HL-60 (cell line): ENCODE data around the gene KCND2.

ENCODE experiments used
- DNase-seq, 2 experiments: peaks; one replicate each; pipeline ENCODE4 v3.0.0-alpha.2; 2010 to 2020; ENCODE audit warnings: low read depth in 1 of 2, low spot score in 1 of 2
- H3K27ac ChIP-seq: fragments of 250-450 bp; sonication (Bioruptor Pico); replicated peaks from 2 replicates; pipeline ENCODE4 v1.5.1; 2020; ENCODE audit warnings: mild to moderate bottlenecking, moderate library complexity
- H3K27me3 ChIP-seq: fragments of 250-450 bp; sonication (Bioruptor Pico); 2 replicates; pipeline ENCODE4 v1.5.1; 2021; ENCODE audit warnings: mild to moderate bottlenecking, moderate library complexity; ENCODE audit not compliant: insufficient read depth, poor library complexity, severe bottlenecking
- H3K4me3 ChIP-seq: replicated peaks from 2 replicates; pipeline ENCODE4 v1.5.1; 2011; ENCODE audit warnings: mild to moderate bottlenecking, control low read depth, low read length; ENCODE audit not compliant: insufficient read depth
- GABPA ChIP-seq: IDR thresholded peaks from 2 replicates; pipeline ENCODE4 v1.6.1; 2012; ENCODE audit warnings: low read depth
- POLR2AphosphoS5 ChIP-seq: IDR thresholded peaks from 2 replicates; pipeline ENCODE4 v1.6.1; 2012; ENCODE audit warnings: low read depth
- SPI1 ChIP-seq: IDR thresholded peaks from 2 replicates; pipeline ENCODE4 v1.6.1; 2012; ENCODE audit warnings: low read depth, mild to moderate bottlenecking, borderline replicate concordance
- TF ChIP-seq, protein P1 (sequence below): IDR thresholded peaks from one replicate; pipeline ENCODE4 v1.5.1; 2011; ENCODE audit warnings: low read length, control low read depth, inconsistent platforms; ENCODE audit not compliant: insufficient read depth
- TF ChIP-seq, protein P2 (sequence below): IDR thresholded peaks from 2 replicates; pipeline ENCODE4 v1.6.1; 2012; ENCODE audit warnings: low read depth; ENCODE audit not compliant: insufficient replicate concordance

Gene KCND2

GRCh38 chr7:120370954-120371353 is 98.0 kb downstream of the KCND2 start:
- no peaks in the 10 kb centered on the region for H3K27me3 ChIP-seq
- TF ChIP-seq GABPA (no peak), SPI1 (peak; percentile 62), POLR2AphosphoS5 (no peak)
- TF ChIP-seq, protein P1, sequence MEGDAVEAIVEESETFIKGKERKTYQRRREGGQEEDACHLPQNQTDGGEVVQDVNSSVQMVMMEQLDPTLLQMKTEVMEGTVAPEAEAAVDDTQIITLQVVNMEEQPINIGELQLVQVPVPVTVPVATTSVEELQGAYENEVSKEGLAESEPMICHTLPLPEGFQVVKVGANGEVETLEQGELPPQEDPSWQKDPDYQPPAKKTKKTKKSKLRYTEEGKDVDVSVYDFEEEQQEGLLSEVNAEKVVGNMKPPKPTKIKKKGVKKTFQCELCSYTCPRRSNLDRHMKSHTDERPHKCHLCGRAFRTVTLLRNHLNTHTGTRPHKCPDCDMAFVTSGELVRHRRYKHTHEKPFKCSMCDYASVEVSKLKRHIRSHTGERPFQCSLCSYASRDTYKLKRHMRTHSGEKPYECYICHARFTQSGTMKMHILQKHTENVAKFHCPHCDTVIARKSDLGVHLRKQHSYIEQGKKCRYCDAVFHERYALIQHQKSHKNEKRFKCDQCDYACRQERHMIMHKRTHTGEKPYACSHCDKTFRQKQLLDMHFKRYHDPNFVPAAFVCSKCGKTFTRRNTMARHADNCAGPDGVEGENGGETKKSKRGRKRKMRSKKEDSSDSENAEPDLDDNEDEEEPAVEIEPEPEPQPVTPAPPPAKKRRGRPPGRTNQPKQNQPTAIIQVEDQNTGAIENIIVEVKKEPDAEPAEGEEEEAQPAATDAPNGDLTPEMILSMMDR, result no peak
- TF ChIP-seq, protein P2, sequence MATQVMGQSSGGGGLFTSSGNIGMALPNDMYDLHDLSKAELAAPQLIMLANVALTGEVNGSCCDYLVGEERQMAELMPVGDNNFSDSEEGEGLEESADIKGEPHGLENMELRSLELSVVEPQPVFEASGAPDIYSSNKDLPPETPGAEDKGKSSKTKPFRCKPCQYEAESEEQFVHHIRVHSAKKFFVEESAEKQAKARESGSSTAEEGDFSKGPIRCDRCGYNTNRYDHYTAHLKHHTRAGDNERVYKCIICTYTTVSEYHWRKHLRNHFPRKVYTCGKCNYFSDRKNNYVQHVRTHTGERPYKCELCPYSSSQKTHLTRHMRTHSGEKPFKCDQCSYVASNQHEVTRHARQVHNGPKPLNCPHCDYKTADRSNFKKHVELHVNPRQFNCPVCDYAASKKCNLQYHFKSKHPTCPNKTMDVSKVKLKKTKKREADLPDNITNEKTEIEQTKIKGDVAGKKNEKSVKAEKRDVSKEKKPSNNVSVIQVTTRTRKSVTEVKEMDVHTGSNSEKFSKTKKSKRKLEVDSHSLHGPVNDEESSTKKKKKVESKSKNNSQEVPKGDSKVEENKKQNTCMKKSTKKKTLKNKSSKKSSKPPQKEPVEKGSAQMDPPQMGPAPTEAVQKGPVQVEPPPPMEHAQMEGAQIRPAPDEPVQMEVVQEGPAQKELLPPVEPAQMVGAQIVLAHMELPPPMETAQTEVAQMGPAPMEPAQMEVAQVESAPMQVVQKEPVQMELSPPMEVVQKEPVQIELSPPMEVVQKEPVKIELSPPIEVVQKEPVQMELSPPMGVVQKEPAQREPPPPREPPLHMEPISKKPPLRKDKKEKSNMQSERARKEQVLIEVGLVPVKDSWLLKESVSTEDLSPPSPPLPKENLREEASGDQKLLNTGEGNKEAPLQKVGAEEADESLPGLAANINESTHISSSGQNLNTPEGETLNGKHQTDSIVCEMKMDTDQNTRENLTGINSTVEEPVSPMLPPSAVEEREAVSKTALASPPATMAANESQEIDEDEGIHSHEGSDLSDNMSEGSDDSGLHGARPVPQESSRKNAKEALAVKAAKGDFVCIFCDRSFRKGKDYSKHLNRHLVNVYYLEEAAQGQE, result no peak
- H3K27ac ChIP-seq, result no peak overlapping the region
- DNase-seq, result peak in 1 of 2 experiments; percentile 45
- no peak overlapping the region for H3K4me3 ChIP-seq

DNA sequence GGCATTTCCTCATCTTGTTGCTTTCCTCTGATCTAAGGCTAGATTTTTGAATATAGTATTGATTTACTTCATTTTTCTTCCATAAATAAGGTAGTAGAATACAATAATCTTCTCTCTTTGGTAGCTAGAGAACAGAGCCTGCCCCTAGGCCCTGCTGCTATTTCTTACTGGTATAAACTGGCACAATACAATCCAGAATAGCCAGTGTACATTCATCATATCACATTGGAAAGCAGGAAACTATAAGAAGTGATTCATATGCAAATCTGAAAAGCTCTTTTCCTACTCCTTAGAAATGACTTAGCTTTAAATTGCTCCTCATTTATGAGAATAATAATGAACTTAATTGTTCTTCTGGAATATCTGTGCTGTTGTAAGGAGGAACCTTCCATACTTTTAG is 100.2 kb downstream of the KCND2 start:
- no peak overlapping the region for H3K27ac ChIP-seq
- TF ChIP-seq, protein P2, result no peak
- TF ChIP-seq SPI1 (no peak), GABPA (no peak), POLR2AphosphoS5 (no peak)
- TF ChIP-seq, protein P1, result no peak
- DNase-seq, result no peak
- H3K27me3 ChIP-seq, result no peaks in the 10 kb centered on the region
- no peak overlapping the region for H3K4me3 ChIP-seq

DNA sequence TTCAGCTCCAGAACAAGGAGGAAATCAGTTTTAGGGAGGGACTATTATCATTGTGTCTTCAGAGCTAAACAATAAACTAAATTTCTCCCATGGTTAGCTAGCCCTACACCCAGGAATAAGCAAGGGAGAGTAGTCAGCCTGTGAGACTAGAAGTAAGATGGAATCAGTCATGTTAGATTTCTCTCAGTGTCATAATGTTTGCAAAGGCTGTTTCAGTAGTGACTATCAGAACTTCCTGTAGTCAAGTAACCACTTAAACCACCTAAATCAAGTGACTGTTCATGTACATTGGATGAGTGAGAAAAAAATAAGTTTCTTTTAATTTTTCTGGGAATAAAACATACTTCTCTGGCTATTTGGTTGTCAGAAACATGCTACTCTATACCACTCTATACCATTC is 121.6 kb downstream of the KCND2 start:
- no peak overlapping the region for H3K27ac ChIP-seq
- H3K27me3 ChIP-seq, result no peaks in the 10 kb centered on the region
- no peak for DNase-seq
- TF ChIP-seq SPI1, result no peak
- H3K4me3 ChIP-seq, result no peak overlapping the region

GRCh38 chr7:120395526-120396019 is 122.6 kb downstream of the KCND2 start:
- H3K4me3 ChIP-seq, result no peak overlapping the region
- H3K27me3 ChIP-seq, result no peaks in the 10 kb centered on the region
- TF ChIP-seq, protein P1, result no peak
- TF ChIP-seq SPI1 (no peak), GABPA (no peak), POLR2AphosphoS5 (no peak)
- TF ChIP-seq, protein P2, result no peak
- DNase-seq, result no peak
- no peak overlapping the region for H3K27ac ChIP-seq
